ENCODE results near the gene PALB2. TPM values are rescaled to one million over a fixed set of nuclear protein-coding genes. Genes with fewer than 3 reads are reported as not detected.

PALB2 gene
- total RNA-seq, 4 donors from 2014 or later, result 10.8 to 17.2 (median 14.0) TPM

DNA sequence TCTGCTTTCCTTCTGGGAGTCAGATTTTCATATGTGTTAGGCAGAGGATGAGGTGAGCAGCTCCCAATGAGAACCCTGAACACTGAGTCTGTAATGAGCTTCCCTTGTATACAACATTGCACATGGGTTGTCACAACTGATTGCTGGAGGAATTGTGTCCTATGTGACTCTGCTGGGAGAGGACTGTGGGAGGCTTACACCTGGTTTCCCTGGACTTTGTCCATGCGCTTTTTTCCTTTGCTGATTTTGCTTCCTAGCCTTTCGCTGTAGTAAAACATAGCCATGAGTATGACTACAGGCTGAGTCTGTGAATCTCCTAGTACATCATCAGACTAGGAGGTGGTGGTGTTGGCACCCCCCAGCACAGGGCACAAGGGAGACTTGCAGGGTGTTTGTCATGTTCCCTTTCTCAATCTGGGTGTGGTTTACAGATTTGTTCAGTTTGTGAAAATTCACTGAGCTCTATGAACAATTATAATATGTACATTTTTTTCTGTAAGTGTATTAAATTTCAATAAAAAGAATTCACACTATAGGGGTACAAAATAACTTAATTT, 35.9 kb upstream of the PALB2 start:
- no peaks in the 10 kb centered on the region for H3K27me3 ChIP-seq
- intact Hi-C loops (cut with DNase I), result no loop called here
- H3K4me1 ChIP-seq, result peaks cover 4 to 12% of the 10 kb centered on the region in 2 donors
- DNase-seq, result no peak
- H3K4me3 ChIP-seq (replicated peaks in 1 of 3), result no peak overlapping the region
- no peaks in the 10 kb centered on the region for H3K36me3 ChIP-seq
- no peaks in the 10 kb centered on the region for H3K9me3 ChIP-seq
- no peak overlapping the region for H3K27ac ChIP-seq
- TF ChIP-seq POLR2A (IDR thresholded peaks at IDR 0.05), result no peak
- TF ChIP-seq, protein P1, sequence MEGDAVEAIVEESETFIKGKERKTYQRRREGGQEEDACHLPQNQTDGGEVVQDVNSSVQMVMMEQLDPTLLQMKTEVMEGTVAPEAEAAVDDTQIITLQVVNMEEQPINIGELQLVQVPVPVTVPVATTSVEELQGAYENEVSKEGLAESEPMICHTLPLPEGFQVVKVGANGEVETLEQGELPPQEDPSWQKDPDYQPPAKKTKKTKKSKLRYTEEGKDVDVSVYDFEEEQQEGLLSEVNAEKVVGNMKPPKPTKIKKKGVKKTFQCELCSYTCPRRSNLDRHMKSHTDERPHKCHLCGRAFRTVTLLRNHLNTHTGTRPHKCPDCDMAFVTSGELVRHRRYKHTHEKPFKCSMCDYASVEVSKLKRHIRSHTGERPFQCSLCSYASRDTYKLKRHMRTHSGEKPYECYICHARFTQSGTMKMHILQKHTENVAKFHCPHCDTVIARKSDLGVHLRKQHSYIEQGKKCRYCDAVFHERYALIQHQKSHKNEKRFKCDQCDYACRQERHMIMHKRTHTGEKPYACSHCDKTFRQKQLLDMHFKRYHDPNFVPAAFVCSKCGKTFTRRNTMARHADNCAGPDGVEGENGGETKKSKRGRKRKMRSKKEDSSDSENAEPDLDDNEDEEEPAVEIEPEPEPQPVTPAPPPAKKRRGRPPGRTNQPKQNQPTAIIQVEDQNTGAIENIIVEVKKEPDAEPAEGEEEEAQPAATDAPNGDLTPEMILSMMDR (IDR thresholded peaks at IDR 0.05), result no peak
- 96 to 98% methylated on average over 2 of the region's 2 CpGs for WGBS, 2 donors

GRCh38 chr16:23673971-23674614, 33.0 kb upstream of the PALB2 start:
- DNase-seq, result no peak
- Histone ChIP-seq H3K4me3 (replicated peaks in 1 of 3) (no peak overlapping the region), H3K36me3 (peaks cover 4 to 7% of the 10 kb centered on the region in 2 donors), H3K27me3 (no peaks in the 10 kb centered on the region), H3K4me1 (peaks cover 3 to 7% of the 10 kb centered on the region in 2 donors), H3K9me3 (no peaks in the 10 kb centered on the region), H3K27ac (no peak overlapping the region)
- TF ChIP-seq, protein P1 (IDR thresholded peaks at IDR 0.05), result no peak
- no peak for TF ChIP-seq POLR2A (IDR thresholded peaks at IDR 0.05)
- WGBS, 2 donors, result 72 to 73% methylated on average over 8 of the region's 8 CpGs
- intact Hi-C loops (cut with DNase I), result no loop called here

DNA sequence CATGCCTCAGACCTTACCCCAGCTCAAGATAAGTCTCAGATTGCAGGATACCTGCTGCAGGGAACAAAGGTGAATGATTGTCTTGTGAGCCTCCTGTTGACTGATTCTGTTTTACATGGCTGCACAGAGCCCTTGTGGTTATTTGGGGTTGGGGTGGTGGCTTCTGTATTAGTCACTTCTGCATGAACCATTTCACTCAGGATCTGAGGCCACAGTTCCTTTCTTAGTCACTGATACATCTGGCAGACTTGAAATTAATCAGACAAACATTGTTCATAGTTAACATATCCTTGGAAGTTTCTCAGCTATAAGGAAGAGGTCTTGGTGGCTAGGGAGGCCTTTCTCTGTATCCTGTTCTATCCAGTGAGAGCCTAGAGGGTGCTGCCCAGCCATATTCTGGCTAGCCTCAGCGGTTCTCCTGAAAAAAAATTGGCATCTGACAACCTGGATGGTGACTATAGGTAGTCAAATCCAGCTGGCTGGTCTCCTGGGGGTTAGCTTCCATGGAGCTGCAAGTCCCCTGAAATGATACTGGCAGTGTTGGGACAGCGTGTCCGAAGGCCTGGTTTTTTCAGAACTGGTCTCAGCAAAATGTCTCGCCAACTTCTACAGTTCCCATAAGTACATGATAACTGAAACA, 29.1 kb upstream of the PALB2 start:
- intact Hi-C loops (cut with DNase I), result no loop called here
- no peaks in the 10 kb centered on the region for H3K9me3 ChIP-seq
- WGBS, 2 donors, result 96 to 98% methylated on average over 4 of the region's 4 CpGs
- H3K27me3 ChIP-seq, result no peaks in the 10 kb centered on the region
- H3K27ac ChIP-seq, result no peak overlapping the region
- no peak overlapping the region for H3K4me3 ChIP-seq (replicated peaks in 1 of 3)
- no peaks in the 10 kb centered on the region for H3K4me1 ChIP-seq
- TF ChIP-seq, protein P1 (IDR thresholded peaks at IDR 0.05), result no peak
- H3K36me3 ChIP-seq, result peaks cover 38 to 44% of the 10 kb centered on the region in 2 donors
- no peak for DNase-seq

GRCh38 chr16:23668873-23669272, 27.8 kb upstream of the PALB2 start:
- no peak for TF ChIP-seq POLR2A (IDR thresholded peaks at IDR 0.05)
- TF ChIP-seq, protein P1 (IDR thresholded peaks at IDR 0.05), result no peak
- no peak overlapping the region for H3K27ac ChIP-seq
- WGBS, 2 donors, result 95 to 97% methylated on average over 4 of the region's 4 CpGs
- no peaks in the 10 kb centered on the region for H3K27me3 ChIP-seq
- no peak overlapping the region for H3K4me3 ChIP-seq (replicated peaks in 1 of 3)
- DNase-seq, result no peak
- H3K9me3 ChIP-seq, result no peaks in the 10 kb centered on the region
- intact Hi-C loops (cut with DNase I), result no loop called here
- H3K36me3 ChIP-seq, result peaks cover 48 to 56% of the 10 kb centered on the region in 2 donors
- H3K4me1 ChIP-seq, result no peaks in the 10 kb centered on the region

- Histone ChIP-seq H3K27ac (no peak overlapping the region), H3K9me3 (no peaks in the 10 kb centered on the region), H3K27me3 (no peaks in the 10 kb centered on the region), H3K36me3 (peaks cover 54 to 63% of the 10 kb centered on the region in 2 donors), H3K4me1 (no peaks in the 10 kb centered on the region), H3K4me3 (replicated peaks in 1 of 3) (no peak overlapping the region)
- WGBS, 2 donors, result 80 to 85% methylated on average over 1 of the region's 1 CpG
- DNase-seq, result no peak
- no peak for TF ChIP-seq POLR2A (IDR thresholded peaks at IDR 0.05)
- TF ChIP-seq, protein P1 (IDR thresholded peaks at IDR 0.05), result no peak
- intact Hi-C loops (cut with DNase I), result no loop called here
Measured at GRCh38 chr16:23668225-23668624, 27.1 kb upstream of the PALB2 start.
